IMR-90 (cell line): ENCODE measurements around the gene RAB3IL1. TPM values are rescaled to one million over a fixed set of nuclear protein-coding genes. Genes with fewer than 3 reads are reported as not detected.

Experiments used
- ATAC-seq: fragments of 200-7000 bp; cut with Tn5 transposase; 2 replicates; pipeline ENCODE4 v1.9.1; 2020; ENCODE audit warnings: low read depth, mild to moderate bottlenecking, moderate library complexity
- BruUV-seq: library from RNA; stranded (reverse); fragments of 400-500 nt; replicated peaks from 2 replicates; lab custom pipeline; 2021; lab: Mats Ljungman, UMichigan
- CTCF ChIA-PET: fragments of 300-600 bp; formaldehyde crosslinking; extraction: SDS; loops from one replicate; lab custom pipeline; 2021; ENCODE audit warnings: antibody characterized with exemption; lab: Yijun Ruan, JAX
- POLR2A ChIA-PET: fragments of 300-600 bp; sonication (Branson Sonifier 250); formaldehyde crosslinking; loops from one replicate; lab custom pipeline; 2022; ENCODE audit warnings: antibody characterized with exemption; ENCODE audit not compliant: unreplicated experiment; lab: Charles Lee
- DNase-seq: peaks from one replicate; pipeline ENCODE4 v3.0.0; 2013
- H2AFZ ChIP-seq: replicated peaks from 2 replicates; pipeline ENCODE3; 2013; ENCODE audit warnings: low read length, mild to moderate bottlenecking; ENCODE audit not compliant: poor library complexity
- H2AK5ac ChIP-seq: 2 replicates; pipeline ENCODE4 v1.6.1; 2013; ENCODE audit warnings: low read depth, low read length, inconsistent platforms
- H2AK9ac ChIP-seq: replicated peaks from 2 replicates; pipeline ENCODE3; 2013; ENCODE audit warnings: mild to moderate bottlenecking, low read depth, low read length, moderate library complexity; ENCODE audit not compliant: poor library complexity
- H2BK120ac ChIP-seq: 2 replicates; pipeline ENCODE4 v1.6.1; 2013; ENCODE audit warnings: low read depth, low read length, inconsistent platforms
- H2BK15ac ChIP-seq: 3 replicates; pipeline ENCODE4 v1.6.1; 2013; ENCODE audit warnings: low read depth, low read length, inconsistent platforms
- H2BK20ac ChIP-seq: 2 replicates; pipeline ENCODE4 v1.6.1; 2013; ENCODE audit warnings: low read depth, mild to moderate bottlenecking, inconsistent platforms, low read length, moderate library complexity
- H2BK5ac ChIP-seq: 2 replicates; pipeline ENCODE4 v1.6.1; 2013; ENCODE audit warnings: mild to moderate bottlenecking, low read depth, low read length, inconsistent platforms; ENCODE audit not compliant: poor library complexity, severe bottlenecking
- H3K14ac ChIP-seq: replicated peaks from 2 replicates; pipeline ENCODE4 v1.6.1; 2013; ENCODE audit warnings: low read depth, low read length, inconsistent platforms
- H3K18ac ChIP-seq: 2 replicates; pipeline ENCODE4 v1.6.1; 2013; ENCODE audit warnings: low read depth, low read length, control low read depth
- H3K23ac ChIP-seq: 2 replicates; pipeline ENCODE4 v1.6.1; 2013; ENCODE audit warnings: low read depth, low read length, inconsistent platforms
- H3K27ac ChIP-seq: 2 replicates; pipeline ENCODE4 v1.5.1; 2013; ENCODE audit warnings: mild to moderate bottlenecking, control low read depth, low read length; ENCODE audit not compliant: insufficient read depth
- H3K27me3 ChIP-seq: 2 replicates; pipeline ENCODE4 v1.6.1; 2013; ENCODE audit warnings: low read length; ENCODE audit not compliant: control insufficient read depth, insufficient read depth
- H3K36me3 ChIP-seq: 2 replicates; pipeline ENCODE4 v1.6.1; 2013; ENCODE audit warnings: low read length, mixed read lengths; ENCODE audit not compliant: control insufficient read depth, insufficient read depth
- H3K4ac ChIP-seq: 2 replicates; pipeline ENCODE4 v1.6.1; 2013; ENCODE audit warnings: low read depth, low read length, inconsistent platforms
- H3K4me1 ChIP-seq: 2 replicates; pipeline ENCODE4 v1.6.1; 2013; ENCODE audit warnings: low read length, mixed read lengths; ENCODE audit not compliant: control insufficient read depth, insufficient read depth
- H3K4me2 ChIP-seq: 2 replicates; pipeline ENCODE4 v1.6.1; 2013; ENCODE audit warnings: low read depth, mild to moderate bottlenecking, control low read depth, low read length, moderate library complexity
- H3K4me3 ChIP-seq: 2 replicates; pipeline ENCODE4 v1.5.1; 2013; ENCODE audit warnings: low read depth, mild to moderate bottlenecking, control low read depth, low read length, moderate library complexity; ENCODE audit not compliant: insufficient read depth
- H3K56ac ChIP-seq: 2 replicates; pipeline ENCODE4 v1.6.1; 2013; ENCODE audit warnings: low read length, inconsistent platforms; ENCODE audit not compliant: insufficient read depth; ENCODE audit errors: extremely low read depth
- H3K79me1 ChIP-seq, 2 experiments: 2 replicates each; pipeline ENCODE4 v1.6.1; 2013; ENCODE audit warnings: low read length in 2 of 2, inconsistent platforms in 1 of 2, low read depth in 1 of 2
- H3K9ac ChIP-seq: 2 replicates; pipeline ENCODE4 v1.6.1; 2013; ENCODE audit warnings: low read depth, low read length, control low read depth
- H3K9me1 ChIP-seq: 2 replicates; pipeline ENCODE4 v1.6.1; 2013; ENCODE audit warnings: low read length, inconsistent platforms; ENCODE audit not compliant: insufficient read depth
- H3K9me3 ChIP-seq: 2 replicates; pipeline ENCODE4 v1.6.1; 2013; ENCODE audit warnings: low read length; ENCODE audit not compliant: control insufficient read depth, insufficient read depth
- H4K20me1 ChIP-seq: 2 replicates; pipeline ENCODE4 v1.6.1; 2013; ENCODE audit warnings: low read length, inconsistent platforms; ENCODE audit not compliant: insufficient read depth
- H4K5ac ChIP-seq: 2 replicates; pipeline ENCODE4 v1.6.1; 2013; ENCODE audit warnings: mild to moderate bottlenecking, low read depth, low read length, control low read depth
- H4K8ac ChIP-seq, 2 experiments: 2 replicates each; pipeline ENCODE4 v1.6.1; 2013; ENCODE audit warnings: low read depth in 2 of 2, low read length in 2 of 2, control low read depth in 1 of 2, inconsistent platforms in 1 of 2
- H4K91ac ChIP-seq: 2 replicates; pipeline ENCODE4 v1.6.1; 2013; ENCODE audit warnings: low read depth, low read length, inconsistent platforms; ENCODE audit not compliant: insufficient read depth
- CHD1 ChIP-seq: IDR thresholded peaks from 2 replicates; pipeline ENCODE4 v1.6.1; 2012; ENCODE audit warnings: low read depth, low read length, improper control_type of control experiment
- CTCF ChIP-seq: conservative IDR thresholded peaks from 2 replicates; pipeline ENCODE4 v1.5.1; 2012; ENCODE audit warnings: mild to moderate bottlenecking, low read depth, low read length, improper control_type of control experiment
- ELK1 ChIP-seq: fragments of 150-350 bp; IDR thresholded peaks from 2 replicates; pipeline ENCODE4 v1.6.1; 2016; ENCODE audit warnings: low read depth, mild to moderate bottlenecking, low read length, moderate library complexity, borderline replicate concordance
- FOS ChIP-seq: fragments of 150-350 bp; IDR thresholded peaks from 2 replicates; pipeline ENCODE4 v1.6.1; 2016; ENCODE audit warnings: low read depth, low read length
- MXI1 ChIP-seq: IDR thresholded peaks from 2 replicates; pipeline ENCODE4 v1.6.1; 2012; ENCODE audit warnings: low read depth, mild to moderate bottlenecking, low read length, moderate library complexity, borderline replicate concordance
- POLR2A ChIP-seq: IDR thresholded peaks from 2 replicates; pipeline ENCODE4 v1.6.1; 2012; ENCODE audit warnings: mild to moderate bottlenecking, low read depth, low read length
- RAD21 ChIP-seq: IDR thresholded peaks from 2 replicates; pipeline ENCODE4 v1.6.1; 2012; ENCODE audit warnings: low read length, improper control_type of control experiment
- RFX5 ChIP-seq: IDR thresholded peaks from 2 replicates; pipeline ENCODE4 v1.8.0; 2012; ENCODE audit warnings: low read depth, mild to moderate bottlenecking, low read length, moderate library complexity
- WGBS, 2 experiments: methylation state at CpG; one replicate each; pipeline versions ENCODE4 v1.1.5 to v1.1.7; 2013; ENCODE audit warnings: missing lambda C conversion rate in 2 of 2; ENCODE audit not compliant: insufficient read length in 1 of 2; ENCODE audit errors: extremely low coverage in 2 of 2; 5-methylcytosine and 5-hydroxymethylcytosine counted together
- dilution Hi-C: fragments of 300-500 bp; cut with HindIII; formaldehyde crosslinking; loops from one replicate; pipeline ENCODE4 v1.14.3; 2018; ENCODE audit warnings: low sequenced_read_pairs; ENCODE audit not compliant: unreplicated experiment
- in situ Hi-C: fragments of 300-500 bp; cut with MboI; formaldehyde crosslinking; loops from 3 replicates; pipeline ENCODE4 v1.14.3; 2019; ENCODE audit warnings: low sequenced_read_pairs, inconsistent platforms, mixed read lengths
- intact Hi-C: fragments of 100-400 bp; cut with micrococcal nuclease; formaldehyde crosslinking; loops from 2 replicates; pipeline ENCODE4 v1.10.0; 2022
- polyA plus RNA-seq, 3 experiments: library from polyadenylated mRNA; depleted of rRNA; stranded (reverse); fragments of >200 nt; gene quantifications; 2 replicates each; pipeline ENCODE4 v1.2.3, GENCODE V29; 2012; ENCODE audit warnings: low replicate concordance in 1 of 3
- total RNA-seq: library from RNA; depleted of rRNA; stranded (reverse); fragments of >200 nt; gene quantifications from 2 replicates; pipeline ENCODE4 v1.2.3, GENCODE V29; 2012

RAB3IL1 gene
- total and polyA plus RNA-seq, 2 of the 4 experiments (the other 2 are of a cell fraction) = 0.72 to 1.9 TPM

DNA sequence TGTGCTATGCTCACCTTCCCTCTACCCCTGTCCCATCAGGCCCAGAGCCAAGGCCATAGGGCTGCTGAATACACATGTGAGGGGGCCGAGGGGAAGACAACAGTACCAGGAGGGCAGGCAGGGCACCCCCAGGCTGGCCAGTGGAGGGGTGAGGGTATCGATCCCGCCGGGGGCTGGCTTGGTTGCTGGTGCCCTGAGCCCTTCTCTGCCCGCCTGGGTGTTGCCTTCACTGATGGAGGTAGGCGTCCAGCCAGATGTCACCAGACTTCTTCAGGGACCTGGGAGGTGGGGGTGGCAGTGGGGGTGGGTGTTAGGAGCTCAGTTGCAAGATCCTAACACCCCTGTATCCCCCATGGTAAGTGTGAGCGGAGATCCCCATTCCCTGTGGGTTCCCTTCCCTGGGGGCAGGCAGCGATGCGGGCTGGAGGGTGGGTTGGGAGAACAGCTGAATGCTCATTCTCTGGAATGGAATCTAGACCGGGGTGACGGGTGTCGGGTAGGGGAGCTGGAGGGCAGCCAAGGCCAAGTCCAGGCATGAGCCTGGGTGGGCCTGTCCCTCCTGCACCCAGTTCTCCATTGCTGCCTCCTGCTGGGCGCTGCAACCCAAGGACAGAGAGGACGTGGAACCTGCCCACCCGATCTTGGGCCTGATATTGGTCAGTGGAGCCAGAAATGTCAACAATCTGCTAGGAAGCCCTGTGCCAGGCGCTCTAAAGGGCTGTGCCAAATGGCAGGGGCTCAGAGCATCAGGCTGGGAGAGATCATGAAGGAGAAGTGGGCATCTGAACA lies 43.6 kb downstream of the RAB3IL1 start:
- no peak overlapping the region for H3K56ac ChIP-seq
- ATAC-seq (no peak), DNase-seq (no peak)
- intact Hi-C loops (loop anchor here (5.0 kb wide), 1 partner anchor 504 kb away; no protein-coding TSS in a partner anchor), in situ Hi-C loops (loop anchor here (25.0 kb wide), 1 partner anchor 439 kb away; no protein-coding TSS in a partner anchor), dilution Hi-C loops (no loop called here)
- no peak overlapping the region for H3K4me3 ChIP-seq
- H3K27ac ChIP-seq = no peak overlapping the region
- CTCF ChIA-PET = interaction anchor here (2.0 kb wide), 1 partner anchor 234 kb away, joined by 5 read pairs; no protein-coding TSS in a partner anchor
- no peak overlapping the region for H3K14ac ChIP-seq
- 0 out of 4 replicates have a peak, but pooled peaks cover 0 to under 1% of the 10 kb centered on the region in 2 experiments for H3K79me1 ChIP-seq
- no peak overlapping the region for H3K23ac ChIP-seq
- H3K18ac ChIP-seq = no peak overlapping the region
- H2AK5ac ChIP-seq = no peak overlapping the region
- no peaks in the 10 kb centered on the region; the same call in 1 of the 2 replicates for H4K20me1 ChIP-seq
- peak overlapping the region; percentile 52 for H2AK9ac ChIP-seq
- no peak overlapping the region for H3K9ac ChIP-seq
- no TSS peak for BruUV-seq
- TF ChIP-seq POLR2A (no peak), MXI1 (no peak), RAD21 (no peak), ELK1 (no peak), RFX5 (no peak), FOS (no peak), CTCF (no peak), CHD1 (no peak)
- no peak overlapping the region for H2AFZ ChIP-seq
- POLR2A ChIA-PET = no interaction called here
- H2BK15ac ChIP-seq = no peak overlapping the region
- peaks cover 2% of the 10 kb centered on the region for H3K4me1 ChIP-seq
- H2BK5ac ChIP-seq = no peak overlapping the region
- H2BK20ac ChIP-seq = no peak overlapping the region
- no peak overlapping the region for H2BK120ac ChIP-seq
- H3K9me3 ChIP-seq = no peaks in the 10 kb centered on the region
- no peak overlapping the region for H4K91ac ChIP-seq
- H3K9me1 ChIP-seq = no peaks in the 10 kb centered on the region
- no peak overlapping the region for H4K5ac ChIP-seq
- no peak overlapping the region for H3K4me2 ChIP-seq
- H4K8ac ChIP-seq = no peak overlapping the region
- 96% methylated on average over 5 of the region's 16 CpGs; no CpG with 5 or more reads in 1 of the 2 experiments for WGBS, 2 experiments
- no peak overlapping the region for H3K4ac ChIP-seq
- no peaks in the 10 kb centered on the region for H3K27me3 ChIP-seq
- H3K36me3 ChIP-seq = peaks cover 18% of the 10 kb centered on the region; the same call in 1 of the 2 replicates
